Measurements from ENCODE around the gene ZNF333.
"Not testable (repeated sequence)": the region's sequence is repeated elsewhere in the genome, so short reads cannot be mapped to it uniquely, and the experiment has no call there.

Gene ZNF333

GRCh38 chr19:14768001-14768400 lies 78.2 kb downstream of the ZNF333 start:
- no peak overlapping the region for H3K27ac ChIP-seq
- TF ChIP-seq CTCF (conservative IDR thresholded peaks at IDR 0.05; ENCODE audit: low read depth), result no peak
- DNase-seq (ENCODE audit: low spot score), result no peak
- ChIA-PET POLR2A (ENCODE audit: low non-redundant PET) (no interaction called here), CTCF (interaction anchor here (0.6 kb wide), 1 partner anchor 195 kb away, joined by 3 read pairs; no protein-coding TSS in a partner anchor)

GRCh38 chr19:14769201-14769600 lies 79.4 kb downstream of the ZNF333 start:
- no peak for DNase-seq (ENCODE audit: low spot score)
- TF ChIP-seq CTCF (conservative IDR thresholded peaks at IDR 0.05; ENCODE audit: low read depth), result no peak
- no peak overlapping the region for H3K27ac ChIP-seq
- POLR2A ChIA-PET (ENCODE audit: low non-redundant PET), result no interaction called here
- CTCF ChIA-PET, result no interaction called here

- CTCF ChIA-PET, result no interaction called here
- no peak for TF ChIP-seq CTCF (conservative IDR thresholded peaks at IDR 0.05; ENCODE audit: low read depth)
- POLR2A ChIA-PET (ENCODE audit: low non-redundant PET), result no interaction called here
- DNase-seq (ENCODE audit: low spot score), result no peak
- no peak overlapping the region for H3K27ac ChIP-seq
These were observed 80.3 kb downstream of the ZNF333 start for GRCh38 chr19:14770136-14770535.

GRCh38 chr19:14770944-14771839 lies 81.3 kb downstream of the ZNF333 start:
- ChIA-PET CTCF (interaction anchor here (1.2 kb wide), 1 partner anchor 15 kb away, joined by 3 read pairs; no protein-coding TSS in a partner anchor), POLR2A (ENCODE audit: low non-redundant PET) (no interaction called here)
- DNase-seq (ENCODE audit: low spot score), result no peak
- H3K27ac ChIP-seq, result no peak overlapping the region
- no peak for TF ChIP-seq CTCF (conservative IDR thresholded peaks at IDR 0.05; ENCODE audit: low read depth)

GRCh38 chr19:14772467-14772866 lies 82.6 kb downstream of the ZNF333 start:
- TF ChIP-seq CTCF (conservative IDR thresholded peaks at IDR 0.05; ENCODE audit: low read depth), result no peak
- CTCF ChIA-PET, result no interaction called here
- no peak for DNase-seq (ENCODE audit: low spot score)
- POLR2A ChIA-PET (ENCODE audit: low non-redundant PET), result interaction anchor here (0.6 kb wide), 1 partner anchor 11 kb away, joined by 4 read pairs; no protein-coding TSS in a partner anchor
- H3K27ac ChIP-seq, result no peak overlapping the region

- CTCF ChIA-PET, result no interaction called here
- TF ChIP-seq CTCF (conservative IDR thresholded peaks at IDR 0.05; ENCODE audit: low read depth), result no peak
- DNase-seq (ENCODE audit: low spot score), result no peak
- POLR2A ChIA-PET (ENCODE audit: low non-redundant PET), result no interaction called here
- H3K27ac ChIP-seq, result no peak overlapping the region
These were observed 83.1 kb downstream of the ZNF333 start for GRCh38 chr19:14772995-14773394.

GRCh38 chr19:14773722-14774121 lies 83.9 kb downstream of the ZNF333 start:
- POLR2A ChIA-PET (ENCODE audit: low non-redundant PET); H3K27ac ChIP-seq; DNase-seq (ENCODE audit: low spot score): not testable (repeated sequence)
- CTCF ChIA-PET, result interaction anchor here (1.2 kb wide), 1 partner anchor 12 kb away, joined by 3 read pairs; no protein-coding TSS in a partner anchor

Data from RWPE1 (cell line).